ENCODE data around the gene CLEC18B. TPM values are rescaled to one million over a fixed set of nuclear protein-coding genes. Genes with fewer than 3 reads are reported as not detected.
"Not testable (repeated sequence)": the region's sequence is repeated elsewhere in the genome, so short reads cannot be mapped to it uniquely, and the experiment has no call there.

Gene CLEC18B
- 0.21 and 0.42 TPM in 2 replicates for total RNA-seq

GRCh38 chr16:74420612-74421481 lies at the start of gene CLEC18B:
Gene CLEC18B (minus strand): TSS chr16:74421478. CDS start chr16:74421270, 208 bp downstream.
- H3K4me3 Mint-ChIP-seq; H3K27ac Mint-ChIP-seq; H3K36me3 Mint-ChIP-seq (ENCODE audit: low read depth); H3K27me3 Mint-ChIP-seq; intact Hi-C loops (cut with micrococcal nuclease); H3K4me1 Mint-ChIP-seq; H3K9me3 Mint-ChIP-seq; DNase-seq: not testable (repeated sequence)

- peaks cover 20% of the 10 kb centered on the region for H3K4me1 Mint-ChIP-seq
- intact Hi-C loops (cut with micrococcal nuclease) = no loop called here
- no peak for DNase-seq
- H3K27ac Mint-ChIP-seq = no peak overlapping the region
- no peaks in the 10 kb centered on the region for H3K9me3 Mint-ChIP-seq
- H3K4me3 Mint-ChIP-seq = no peak overlapping the region
- no peaks in the 10 kb centered on the region for H3K27me3 Mint-ChIP-seq
- H3K36me3 Mint-ChIP-seq (ENCODE audit: low read depth) = peaks cover 69% of the 10 kb centered on the region
Measured at GRCh38 chr16:74469946-74470478, 48.7 kb upstream of the CLEC18B start.

GRCh38 chr16:74468807-74469525 lies 47.7 kb upstream of the CLEC18B start:
- peaks cover 20% of the 10 kb centered on the region for H3K4me1 Mint-ChIP-seq
- H3K27me3 Mint-ChIP-seq = no peaks in the 10 kb centered on the region
- H3K36me3 Mint-ChIP-seq (ENCODE audit: low read depth) = peaks cover 71% of the 10 kb centered on the region
- intact Hi-C loops (cut with micrococcal nuclease) = no loop called here
- no peaks in the 10 kb centered on the region for H3K9me3 Mint-ChIP-seq
- H3K4me3 Mint-ChIP-seq = no peak overlapping the region
- H3K27ac Mint-ChIP-seq = no peak overlapping the region
- no peak for DNase-seq

- intact Hi-C loops (cut with micrococcal nuclease) = loop anchor here (1.0 kb wide), 3 partner anchors 39 to 159 kb away; no protein-coding TSS in a partner anchor
- peak; percentile 62 for DNase-seq
- Mint-ChIP-seq H3K27ac (peak overlapping the region; percentile 27), H3K27me3 (no peaks in the 10 kb centered on the region), H3K36me3 (ENCODE audit: low read depth) (peaks cover 78% of the 10 kb centered on the region), H3K4me1 (peaks cover 20% of the 10 kb centered on the region), H3K4me3 (peak overlapping the region; percentile 1), H3K9me3 (no peaks in the 10 kb centered on the region)
Measured at GRCh38 chr16:74466872-74467271, 45.6 kb upstream of the CLEC18B start.

GRCh38 chr16:74465851-74466685 lies 44.8 kb upstream of the CLEC18B start:
- intact Hi-C loops (cut with micrococcal nuclease) = loop anchor here (1.0 kb wide), 2 partner anchors 40 to 112 kb away; no protein-coding TSS in a partner anchor
- Mint-ChIP-seq H3K4me3 (no peak overlapping the region), H3K36me3 (ENCODE audit: low read depth) (peaks cover 75% of the 10 kb centered on the region), H3K27me3 (no peaks in the 10 kb centered on the region), H3K27ac (peak overlapping the region; percentile 17), H3K4me1 (peaks cover 20% of the 10 kb centered on the region), H3K9me3 (no peaks in the 10 kb centered on the region)
- DNase-seq = no peak

- H3K27ac Mint-ChIP-seq = no peak overlapping the region
- no peak for DNase-seq
- no peak overlapping the region for H3K4me3 Mint-ChIP-seq
- H3K4me1 Mint-ChIP-seq = peaks cover 20% of the 10 kb centered on the region
- intact Hi-C loops (cut with micrococcal nuclease) = no loop called here
- no peaks in the 10 kb centered on the region for H3K27me3 Mint-ChIP-seq
- H3K9me3 Mint-ChIP-seq = no peaks in the 10 kb centered on the region
- peaks cover 74% of the 10 kb centered on the region for H3K36me3 Mint-ChIP-seq (ENCODE audit: low read depth)
Measured at GRCh38 chr16:74465281-74465680, 44.0 kb upstream of the CLEC18B start.

GRCh38 chr16:74463888-74464287 lies 42.6 kb upstream of the CLEC18B start:
- DNase-seq = no peak
- H3K27me3 Mint-ChIP-seq = no peaks in the 10 kb centered on the region
- no peak overlapping the region for H3K27ac Mint-ChIP-seq
- H3K9me3 Mint-ChIP-seq = no peaks in the 10 kb centered on the region
- peaks cover 20% of the 10 kb centered on the region for H3K4me1 Mint-ChIP-seq
- intact Hi-C loops (cut with micrococcal nuclease) = no loop called here
- peaks cover 71% of the 10 kb centered on the region for H3K36me3 Mint-ChIP-seq (ENCODE audit: low read depth)
- no peak overlapping the region for H3K4me3 Mint-ChIP-seq

- intact Hi-C loops (cut with micrococcal nuclease) = no loop called here
Measured at GRCh38 chr16:74462361-74462760, 41.1 kb upstream of the CLEC18B start.

GRCh38 chr16:74461826-74462225 lies 40.5 kb upstream of the CLEC18B start:
- no peak overlapping the region for H3K4me3 Mint-ChIP-seq
- H3K36me3 Mint-ChIP-seq (ENCODE audit: low read depth) = peaks cover 66% of the 10 kb centered on the region
- intact Hi-C loops (cut with micrococcal nuclease) = no loop called here
- peaks cover 7% of the 10 kb centered on the region for H3K4me1 Mint-ChIP-seq
- H3K27me3 Mint-ChIP-seq = no peaks in the 10 kb centered on the region
- no peak overlapping the region for H3K27ac Mint-ChIP-seq
- H3K9me3 Mint-ChIP-seq = no peaks in the 10 kb centered on the region
- DNase-seq = no peak

More at GRCh38 chr16:74462361-74462760, 41.1 kb upstream of the CLEC18B start:
- H3K9me3 Mint-ChIP-seq = no peaks in the 10 kb centered on the region
- no peaks in the 10 kb centered on the region for H3K27me3 Mint-ChIP-seq
- peaks cover 12% of the 10 kb centered on the region for H3K4me1 Mint-ChIP-seq
- no peak overlapping the region for H3K4me3 Mint-ChIP-seq
- DNase-seq = no peak
- H3K36me3 Mint-ChIP-seq (ENCODE audit: low read depth) = peaks cover 70% of the 10 kb centered on the region
- H3K27ac Mint-ChIP-seq = no peak overlapping the region

GRCh38 chr16:74460542-74460941 lies 39.3 kb upstream of the CLEC18B start:
- Mint-ChIP-seq H3K27me3 (no peaks in the 10 kb centered on the region), H3K9me3 (no peaks in the 10 kb centered on the region), H3K27ac (no peak overlapping the region), H3K36me3 (ENCODE audit: low read depth) (peaks cover 64% of the 10 kb centered on the region), H3K4me1 (no peaks in the 10 kb centered on the region), H3K4me3 (no peak overlapping the region)
- no peak for DNase-seq
- intact Hi-C loops (cut with micrococcal nuclease) = no loop called here

- Mint-ChIP-seq H3K4me1 (no peaks in the 10 kb centered on the region), H3K27ac (no peak overlapping the region), H3K27me3 (no peaks in the 10 kb centered on the region), H3K36me3 (ENCODE audit: low read depth) (peaks cover 60% of the 10 kb centered on the region), H3K4me3 (no peak overlapping the region), H3K9me3 (no peaks in the 10 kb centered on the region)
- DNase-seq = no peak
- intact Hi-C loops (cut with micrococcal nuclease) = no loop called here
Measured at GRCh38 chr16:74456290-74456625, 35.0 kb upstream of the CLEC18B start.

- Mint-ChIP-seq H3K27me3 (no peaks in the 10 kb centered on the region), H3K36me3 (ENCODE audit: low read depth) (peaks cover 64% of the 10 kb centered on the region), H3K9me3 (no peaks in the 10 kb centered on the region), H3K4me1 (no peaks in the 10 kb centered on the region), H3K4me3 (no peak overlapping the region), H3K27ac (no peak overlapping the region)
- intact Hi-C loops (cut with micrococcal nuclease) = no loop called here
- no peak for DNase-seq
Measured at GRCh38 chr16:74455619-74456289, 34.5 kb upstream of the CLEC18B start.

- H3K27me3 Mint-ChIP-seq = no peaks in the 10 kb centered on the region
- H3K9me3 Mint-ChIP-seq = no peaks in the 10 kb centered on the region
- no peak overlapping the region for H3K27ac Mint-ChIP-seq
- peaks cover 66% of the 10 kb centered on the region for H3K36me3 Mint-ChIP-seq (ENCODE audit: low read depth)
- no peak overlapping the region for H3K4me3 Mint-ChIP-seq
- intact Hi-C loops (cut with micrococcal nuclease) = no loop called here
- DNase-seq = no peak
- no peaks in the 10 kb centered on the region for H3K4me1 Mint-ChIP-seq
Measured at GRCh38 chr16:74455213-74455612, 33.9 kb upstream of the CLEC18B start.
